ENCODE measurements around the gene HEMK1.

HEMK1 gene

GRCh38 chr3:50612970-50613846, 43.9 kb downstream of the HEMK1 start:
- DNase-seq (ENCODE audit: low read depth), result no peak

GRCh38 chr3:50615190-50615589, 45.9 kb downstream of the HEMK1 start:
- no peak for DNase-seq (ENCODE audit: low read depth)

- peak; percentile 67 for DNase-seq (ENCODE audit: low read depth)
Observed at GRCh38 chr3:50616003-50616769, 46.9 kb downstream of the HEMK1 start.

- DNase-seq (ENCODE audit: low read depth), result peak; percentile 90
Observed at GRCh38 chr3:50616770-50617095, 47.4 kb downstream of the HEMK1 start.

GRCh38 chr3:50617096-50617791, 47.9 kb downstream of the HEMK1 start, which contains the start of gene MAPKAPK3:
TSS of gene MAPKAPK3 (plus strand) at chr3:50617151. CDS start at chr3:50617566, 415 bp downstream.
- DNase-seq (ENCODE audit: low read depth), result no peak

- DNase-seq (ENCODE audit: low read depth), result no peak
Observed at GRCh38 chr3:50617911-50618481, 48.7 kb downstream of the HEMK1 start.

GRCh38 chr3:50620420-50620819, 51.1 kb downstream of the HEMK1 start:
- DNase-seq (ENCODE audit: low read depth), result no peak

GRCh38 chr3:50620820-50621219, 51.5 kb downstream of the HEMK1 start:
- DNase-seq (ENCODE audit: low read depth), result no peak

GRCh38 chr3:50622881-50623280, 53.6 kb downstream of the HEMK1 start:
- no peak for DNase-seq (ENCODE audit: low read depth)

GRCh38 chr3:50623840-50624474, 54.6 kb downstream of the HEMK1 start:
- no peak for DNase-seq (ENCODE audit: low read depth)

- no peak for DNase-seq (ENCODE audit: low read depth)
Observed at GRCh38 chr3:50624634-50625033, 55.3 kb downstream of the HEMK1 start.

GRCh38 chr3:50625231-50626182, 56.2 kb downstream of the HEMK1 start:
- no peak for DNase-seq (ENCODE audit: low read depth)

GRCh38 chr3:50626401-50626800, 57.1 kb downstream of the HEMK1 start:
- no peak for DNase-seq (ENCODE audit: low read depth)

GRCh38 chr3:50627407-50628051, 58.2 kb downstream of the HEMK1 start:
- DNase-seq (ENCODE audit: low read depth), result no peak

GRCh38 chr3:50628601-50629000, 59.3 kb downstream of the HEMK1 start:
- DNase-seq (ENCODE audit: low read depth), result no peak

- no peak for DNase-seq (ENCODE audit: low read depth)
Observed at GRCh38 chr3:50630394-50630793, 61.1 kb downstream of the HEMK1 start.

- no peak for DNase-seq (ENCODE audit: low read depth)
Observed at GRCh38 chr3:50630877-50631276, 61.6 kb downstream of the HEMK1 start.

GRCh38 chr3:50632450-50632849, 63.1 kb downstream of the HEMK1 start:
- DNase-seq (ENCODE audit: low read depth), result no peak

GRCh38 chr3:50633230-50633790, 64.0 kb downstream of the HEMK1 start:
- DNase-seq (ENCODE audit: low read depth), result no peak

GRCh38 chr3:50635066-50635465, 65.7 kb downstream of the HEMK1 start:
- no peak for DNase-seq (ENCODE audit: low read depth)

All from stimulated activated CD8-positive, alpha-beta memory T cell treated with anti-CD3 and anti-CD28 coated beads, Interleukin-12 subunit alpha, Interleukin-12 subunit beta, amount 100 ng/mL, for 4 hours (primary cell).